GM12878 (cell line): ENCODE data around the gene LEF1. TPM values are rescaled to one million over a fixed set of nuclear protein-coding genes. Genes with fewer than 3 reads are reported as not detected.
A peak's percentile ranks its signal among the peaks of the same experiment; 100 is the strongest.

ENCODE experiments used
- ATAC-seq: fragments of 200-7000 bp; cut with Tn5 transposase; 3 replicates; pipeline ENCODE4 v1.9.1; 2020; ENCODE audit warnings: mild to moderate bottlenecking, moderate library complexity
- BruUV-seq: library from RNA; stranded (reverse); fragments of 400-500 nt; replicated peaks from 2 replicates; lab custom pipeline; 2021; lab: Mats Ljungman, UMichigan
- CTCF ChIA-PET: fragments of 300-600 bp; sonication (Branson Sonifier 250); formaldehyde crosslinking; extraction: SDS; loops from one replicate; lab custom pipeline; 2021; ENCODE audit warnings: inconsistent platforms; lab: Yijun Ruan, JAX
- POLR2A ChIA-PET: fragments of 350-600 bp; formaldehyde crosslinking; extraction: SDS; loops from one replicate; lab custom pipeline; 2021; ENCODE audit warnings: inconsistent platforms; lab: Charles Lee
- RAD21 ChIA-PET: fragments of 300-600 bp; sonication (Branson Sonifier 250); formaldehyde crosslinking; loops from one replicate; lab custom pipeline; 2023; ENCODE audit warnings: antibody characterized with exemption; ENCODE audit not compliant: unreplicated experiment; lab: Charles Lee
- SMC1A ChIA-PET: fragments of 300-600 bp; sonication (Branson Sonifier 250); formaldehyde crosslinking; loops from one replicate; lab custom pipeline; 2023; ENCODE audit not compliant: unreplicated experiment, uncharacterized antibody; lab: Charles Lee
- DNase-seq: peaks from one replicate; pipeline ENCODE4 v3.0.0-alpha.2; 2011; ENCODE audit warnings: low read depth, low spot score
- FAIRE-seq: peaks from 3 replicates; lab custom pipeline; 2011; peaks lifted over from hg19 to GRCh38; lab: Jason Lieb, UNC
- H2AFZ ChIP-seq: 2 replicates; pipeline ENCODE4 v1.6.0; 2011; ENCODE audit warnings: low read depth, low read length, control low read depth; ENCODE audit not compliant: control insufficient read depth
- H3K27ac ChIP-seq: 2 replicates; pipeline ENCODE4 v1.5.1; 2011; ENCODE audit warnings: control low read depth; ENCODE audit not compliant: control insufficient read depth, insufficient read depth
- H3K27me3 ChIP-seq, 2 experiments: replicated peaks in 1 of 2; 2 replicates each; pipeline versions ENCODE4 v1.6.0 to v1.6.1; 2011; ENCODE audit warnings: low read length in 1 of 2; ENCODE audit not compliant: control insufficient read depth in 2 of 2, insufficient read depth in 2 of 2
- H3K36me3 ChIP-seq, 2 experiments: 2 replicates each; pipeline ENCODE4 v1.5.1; 2011; ENCODE audit warnings: low read length in 1 of 2; ENCODE audit not compliant: control insufficient read depth in 2 of 2, insufficient read depth in 2 of 2
- H3K4me1 ChIP-seq: 2 replicates; pipeline ENCODE4 v1.6.1; 2011; ENCODE audit warnings: mild to moderate bottlenecking, low read length, moderate library complexity, mixed read lengths; ENCODE audit not compliant: control insufficient read depth, insufficient read depth
- H3K4me2 ChIP-seq: 2 replicates; pipeline ENCODE4 v1.6.0; 2011; ENCODE audit warnings: control low read depth; ENCODE audit not compliant: control insufficient read depth, insufficient read depth
- H3K4me3 ChIP-seq: fragments of 200-600 bp; sonication (generic); 2 replicates; pipeline ENCODE4 v1.5.1; 2016
- H3K79me2 ChIP-seq: 2 replicates; pipeline ENCODE4 v1.6.0; 2011; ENCODE audit warnings: low read length; ENCODE audit not compliant: control insufficient read depth, insufficient read depth
- H3K9ac ChIP-seq: 2 replicates; pipeline ENCODE4 v1.8.0; 2011; ENCODE audit warnings: low read length, control low read depth, mixed read lengths; ENCODE audit not compliant: control insufficient read depth, insufficient read depth
- H3K9me3 ChIP-seq: replicated peaks from 3 replicates; pipeline ENCODE4 v1.5.1; 2011; ENCODE audit warnings: mild to moderate bottlenecking, low read length; ENCODE audit not compliant: control insufficient read depth, insufficient read depth
- H4K20me1 ChIP-seq: 2 replicates; pipeline ENCODE4 v1.6.0; 2011; ENCODE audit not compliant: control insufficient read depth, insufficient read depth
- BACH1 ChIP-seq: fragments of 450-650 bp; IDR thresholded peaks from 2 replicates; pipeline ENCODE4 v1.6.1; 2017; ENCODE audit warnings: mild to moderate bottlenecking, borderline replicate concordance
- BMI1 ChIP-seq: fragments of 450-650 bp; IDR thresholded peaks from 2 replicates; pipeline ENCODE4 v1.6.1; 2016; ENCODE audit warnings: mild to moderate bottlenecking, moderate library complexity, borderline replicate concordance
- CBX5 ChIP-seq: sonication (generic); IDR thresholded peaks from 2 replicates; pipeline ENCODE4 v1.6.1; 2016; ENCODE audit warnings: low read depth, moderate library complexity, mild to moderate bottlenecking, inconsistent platforms
- EGR1 ChIP-seq, 2 experiments: IDR thresholded peaks; 1 replicate in 1 of 2; 2 replicates in 1 of 2; pipeline ENCODE4 v1.6.1; 2011 to 2012; ENCODE audit warnings: low read depth in 2 of 2, low read length in 2 of 2, borderline replicate concordance in 1 of 2, mild to moderate bottlenecking in 1 of 2, moderate library complexity in 1 of 2
- IKZF2 ChIP-seq, 2 experiments: fragments of 450-650 bp; IDR thresholded peaks; 2 replicates each; pipeline ENCODE4 v1.6.1; 2017; ENCODE audit warnings: mild to moderate bottlenecking in 2 of 2, moderate library complexity in 2 of 2
- IRF4 ChIP-seq: IDR thresholded peaks from 2 replicates; pipeline ENCODE4 v1.6.1; 2011; ENCODE audit warnings: low read depth, low read length
- MXI1 ChIP-seq: fragments of 150-350 bp; IDR thresholded peaks from 2 replicates; pipeline ENCODE4 v1.6.1; 2011; ENCODE audit warnings: low read depth, mild to moderate bottlenecking, inconsistent platforms, low read length, improper control_type of control experiment
- NFYB ChIP-seq: IDR thresholded peaks from 2 replicates; pipeline ENCODE4 v1.6.1; 2011; ENCODE audit warnings: low read depth, mild to moderate bottlenecking, low read length, improper control_type of control experiment, moderate library complexity; ENCODE audit not compliant: insufficient read depth
- POLR2AphosphoS5 ChIP-seq: IDR thresholded peaks from 2 replicates; pipeline ENCODE4 v1.6.1; 2011; ENCODE audit warnings: mild to moderate bottlenecking, low read length, inconsistent platforms
- RAD21 ChIP-seq: IDR thresholded peaks from 2 replicates; pipeline ENCODE4 v1.6.1; 2011; ENCODE audit warnings: mild to moderate bottlenecking, low read depth, low read length, moderate library complexity; ENCODE audit not compliant: insufficient read depth
- SIN3A ChIP-seq: IDR thresholded peaks from 2 replicates; pipeline ENCODE4 v1.6.1; 2012; ENCODE audit warnings: low read depth, low read length, improper control_type of control experiment
- SREBF2 ChIP-seq: IDR thresholded peaks from 2 replicates; pipeline ENCODE4 v1.6.1; 2012; ENCODE audit warnings: mild to moderate bottlenecking, low read length
- YY1 ChIP-seq: IDR thresholded peaks from 2 replicates; pipeline ENCODE4 v1.6.1; 2011; ENCODE audit warnings: low read depth, mild to moderate bottlenecking, low read length
- WGBS: methylation state at CpG from one replicate; pipeline ENCODE4 v1.1.6; 2016; ENCODE audit warnings: low lambda C conversion rate; ENCODE audit not compliant: insufficient replicate concordance, insufficient coverage; ENCODE audit errors: missing lambda C conversion rate; 5-methylcytosine and 5-hydroxymethylcytosine counted together
- in situ Hi-C: fragments of 300-500 bp; cut with MboI; formaldehyde crosslinking; loops from 9 replicates; pipeline ENCODE4 v1.14.3; 2018; ENCODE audit warnings: mixed read lengths
- intact Hi-C: fragments of 100-400 bp; cut with micrococcal nuclease; formaldehyde crosslinking; loops from one replicate; pipeline ENCODE4 v1.14.2; 2022; ENCODE audit not compliant: unreplicated experiment
- polyA plus RNA-seq, 11 experiments: library from polyadenylated mRNA; depleted of rRNA in 4 of 11; unstranded in 6 of 11; stranded (reverse) in 5 of 11; fragments of >200 nt; fragmentation: Nextera tagmentation in 4 of 11; fragmentation: Illumina TruSeq in 1 of 11; extraction: Ambion mirVana in 4 of 11; extraction: Trizol in 1 of 11; gene quantifications; 1 replicate in 1 of 11; 2 replicates in 10 of 11; pipeline versions ENCODE4 v1.2.1 to v1.2.3, GENCODE V29; 2011 to 2016; ENCODE audit warnings: inconsistent platforms in 2 of 11, missing spikeins in 2 of 11, low read depth in 1 of 11
- total RNA-seq, 4 experiments: library from RNA; depleted of rRNA in 3 of 4; stranded (reverse); fragments of >200 nt in 3 of 4; fragmentation: Illumina TruSeq in 1 of 4; extraction: Trizol in 1 of 4; gene quantifications; 2 replicates each; pipeline versions ENCODE4 v1.2.1 to v1.2.3, GENCODE V29; 2013 to 2021
- TF ChIP-seq, protein P1 (sequence below): fragments of 450-650 bp; IDR thresholded peaks from 2 replicates; pipeline ENCODE4 v1.6.1; 2017; ENCODE audit warnings: mild to moderate bottlenecking
- TF ChIP-seq, protein P2 (sequence below), 3 experiments: IDR thresholded peaks in 2 of 3; conservative IDR thresholded peaks in 1 of 3; 2 replicates each; pipeline ENCODE4 v1.5.1; 2011; ENCODE audit warnings: low read depth in 3 of 3, low read length in 3 of 3, mild to moderate bottlenecking in 3 of 3, control low read depth in 2 of 3, moderate library complexity in 2 of 3, inconsistent platforms in 1 of 3, mixed read lengths in 1 of 3; ENCODE audit not compliant: control insufficient read depth in 2 of 3, insufficient read depth in 1 of 3; ENCODE audit errors: extremely low read depth in 1 of 3
- TF ChIP-seq, protein P3 (sequence below): IDR thresholded peaks from 2 replicates; pipeline ENCODE4 v1.6.1; 2011; ENCODE audit warnings: low read depth, low read length, improper control_type of control experiment, borderline replicate concordance

The LEF1 gene
- total and polyA plus RNA-seq, 10 of the 15 experiments (the other 5 are each of a cell fraction or from before 2014, with no cell fraction given), result 10.2 to 38.1 (median 19.5) TPM

DNA sequence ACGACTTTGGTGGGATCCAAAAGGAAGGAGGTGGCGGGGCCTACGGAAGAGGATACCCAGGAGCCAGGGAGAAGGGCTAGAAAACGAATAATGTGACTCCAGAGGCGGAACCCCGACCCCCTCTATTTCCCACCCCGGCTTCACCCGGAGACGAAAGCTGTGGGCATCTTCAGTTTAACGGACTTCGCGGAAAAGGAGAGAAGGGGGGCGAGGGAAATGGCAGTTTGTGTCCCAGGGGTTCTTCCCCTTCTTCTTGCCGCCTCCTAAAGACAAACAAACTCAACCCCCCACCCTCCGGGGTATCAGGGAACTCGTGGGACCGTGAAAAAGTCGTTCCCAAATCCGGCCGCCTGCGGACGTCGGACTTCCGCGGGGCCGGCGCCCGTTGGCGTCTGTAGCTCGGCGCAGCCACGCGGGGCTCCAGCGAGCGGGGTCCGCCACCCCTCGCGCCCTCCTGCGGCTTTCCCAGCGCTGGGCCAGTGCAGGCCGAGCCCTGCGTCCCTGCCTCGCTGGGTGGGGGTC is 3.6 kb upstream of the LEF1 start:
- RAD21 ChIA-PET, result interaction anchor here (1.0 to 1.5 kb wide), 2 partner anchors 17 to 54 kb away, joined by 3 to 8 read pairs; no protein-coding TSS in a partner anchor
- peak overlapping the region; percentile 94 for H2AFZ ChIP-seq

More for the DNA sequence above, 3.6 kb upstream of the LEF1 start:
- Histone ChIP-seq H3K79me2 (no peaks in the 10 kb centered on the region), H3K4me2 (peak overlapping the region; percentile 93), H3K4me3 (peak overlapping the region; percentile 71; the same call in 1 of the 2 replicates), H3K27ac (no peak overlapping the region), H3K36me3 (no peaks in the 10 kb centered on the region), H3K9ac (no peak overlapping the region), H3K9me3 (no peaks in the 10 kb centered on the region), H3K27me3 (peaks cover 11 to 31% of the 10 kb centered on the region in 2 experiments), H3K4me1 (0 out of 2 replicates have a peak, but pooled peaks cover 3% of the 10 kb centered on the region), H4K20me1 (no peaks in the 10 kb centered on the region; the same call in 1 of the 2 replicates)
- TF ChIP-seq, protein P1, sequence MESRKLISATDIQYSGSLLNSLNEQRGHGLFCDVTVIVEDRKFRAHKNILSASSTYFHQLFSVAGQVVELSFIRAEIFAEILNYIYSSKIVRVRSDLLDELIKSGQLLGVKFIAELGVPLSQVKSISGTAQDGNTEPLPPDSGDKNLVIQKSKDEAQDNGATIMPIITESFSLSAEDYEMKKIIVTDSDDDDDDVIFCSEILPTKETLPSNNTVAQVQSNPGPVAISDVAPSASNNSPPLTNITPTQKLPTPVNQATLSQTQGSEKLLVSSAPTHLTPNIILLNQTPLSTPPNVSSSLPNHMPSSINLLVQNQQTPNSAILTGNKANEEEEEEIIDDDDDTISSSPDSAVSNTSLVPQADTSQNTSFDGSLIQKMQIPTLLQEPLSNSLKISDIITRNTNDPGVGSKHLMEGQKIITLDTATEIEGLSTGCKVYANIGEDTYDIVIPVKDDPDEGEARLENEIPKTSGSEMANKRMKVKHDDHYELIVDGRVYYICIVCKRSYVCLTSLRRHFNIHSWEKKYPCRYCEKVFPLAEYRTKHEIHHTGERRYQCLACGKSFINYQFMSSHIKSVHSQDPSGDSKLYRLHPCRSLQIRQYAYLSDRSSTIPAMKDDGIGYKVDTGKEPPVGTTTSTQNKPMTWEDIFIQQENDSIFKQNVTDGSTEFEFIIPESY, result 0 out of 2 replicates have a peak, but pooled peaks have one; percentile 37
- TF ChIP-seq, protein P2, sequence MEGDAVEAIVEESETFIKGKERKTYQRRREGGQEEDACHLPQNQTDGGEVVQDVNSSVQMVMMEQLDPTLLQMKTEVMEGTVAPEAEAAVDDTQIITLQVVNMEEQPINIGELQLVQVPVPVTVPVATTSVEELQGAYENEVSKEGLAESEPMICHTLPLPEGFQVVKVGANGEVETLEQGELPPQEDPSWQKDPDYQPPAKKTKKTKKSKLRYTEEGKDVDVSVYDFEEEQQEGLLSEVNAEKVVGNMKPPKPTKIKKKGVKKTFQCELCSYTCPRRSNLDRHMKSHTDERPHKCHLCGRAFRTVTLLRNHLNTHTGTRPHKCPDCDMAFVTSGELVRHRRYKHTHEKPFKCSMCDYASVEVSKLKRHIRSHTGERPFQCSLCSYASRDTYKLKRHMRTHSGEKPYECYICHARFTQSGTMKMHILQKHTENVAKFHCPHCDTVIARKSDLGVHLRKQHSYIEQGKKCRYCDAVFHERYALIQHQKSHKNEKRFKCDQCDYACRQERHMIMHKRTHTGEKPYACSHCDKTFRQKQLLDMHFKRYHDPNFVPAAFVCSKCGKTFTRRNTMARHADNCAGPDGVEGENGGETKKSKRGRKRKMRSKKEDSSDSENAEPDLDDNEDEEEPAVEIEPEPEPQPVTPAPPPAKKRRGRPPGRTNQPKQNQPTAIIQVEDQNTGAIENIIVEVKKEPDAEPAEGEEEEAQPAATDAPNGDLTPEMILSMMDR (IDR thresholded peaks at IDR 0.05 in 2 of 3, conservative IDR thresholded peaks at IDR 0.05 in 1 of 3; ENCODE audit: control insufficient read depth in 2 of 3, extremely low read depth in 1 of 3, insufficient read depth in 1 of 3, low read depth in 3 of 3, low read length in 3 of 3), result peak in 1 of 3 experiments; percentile 12; a peak in 1 of 6 replicates
- TF ChIP-seq NFYB (no peak), BACH1 (no peak), RAD21 (0 out of 2 replicates have a peak, but pooled peaks have one; percentile 14), CBX5 (no peak), BMI1 (peak; percentile 13; the same call in 1 of the 2 replicates), SREBF2 (no peak), MXI1 (no peak), POLR2AphosphoS5 (no peak), IRF4 (no peak), SIN3A (no peak), YY1 (no peak), EGR1 (IDR thresholded peaks at IDR 0.05; ENCODE audit: borderline replicate concordance in 1 of 2, low read depth in 2 of 2, low read length in 2 of 2) (no peak), IKZF2 (IDR thresholded peaks at IDR 0.05) (no peak)
- TF ChIP-seq, protein P3, sequence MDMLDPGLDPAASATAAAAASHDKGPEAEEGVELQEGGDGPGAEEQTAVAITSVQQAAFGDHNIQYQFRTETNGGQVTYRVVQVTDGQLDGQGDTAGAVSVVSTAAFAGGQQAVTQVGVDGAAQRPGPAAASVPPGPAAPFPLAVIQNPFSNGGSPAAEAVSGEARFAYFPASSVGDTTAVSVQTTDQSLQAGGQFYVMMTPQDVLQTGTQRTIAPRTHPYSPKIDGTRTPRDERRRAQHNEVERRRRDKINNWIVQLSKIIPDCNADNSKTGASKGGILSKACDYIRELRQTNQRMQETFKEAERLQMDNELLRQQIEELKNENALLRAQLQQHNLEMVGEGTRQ, result no peak
- in situ Hi-C loops, result loop anchor here (25.0 kb wide), 1 partner anchor 460 kb away; the partner anchor contains the start of gene PAPSS1
- no TSS peak for BruUV-seq
- 8% methylated on average over 43 of the region's 43 CpGs for WGBS
- ChIA-PET SMC1A (no interaction called here), CTCF (no interaction called here), POLR2A (no interaction called here)
- DNase-seq (no peak), ATAC-seq (peak; percentile 45), FAIRE-seq (no peak)
- intact Hi-C loops, result no loop called here
